Heart left ventricle (tissue), 13 donors: Measurements from ENCODE around the gene ZGLP1.

ENCODE experiments used
- POLR2A ChIP-seq, 2 donors: fragments of 450-650 bp; IDR thresholded peaks; one replicate each; pipeline ENCODE4 v1.6.1; 2017; ENCODE audit warnings: antibody characterized with exemption in 2 of 2, mild to moderate bottlenecking in 2 of 2, moderate library complexity in 2 of 2
- TF ChIP-seq, protein P1 (sequence below), 12 donors: fragments of 200-600 bp; sonication (generic) in 4 of 12; IDR thresholded peaks; one replicate each; pipeline versions ENCODE4 v1.5.0 to v1.8.0; 2018 to 2022; ENCODE audit warnings: antibody characterized with exemption in 12 of 12, mild to moderate bottlenecking in 5 of 12
- donor health status: ischemic (EF 13 %, LVEDD 7.1; RV severe dilation, severe dysfunction).
- donor health status: DM: no; HTN: yes; CAD: no.
- donor health status: DM: no; HTN: no; CAD: no.
- donor health status: ischemic (EF 25% LVEDD 6.9; RV normal size, moderate dysfunction).
- donor health status: ischemic (EF 25% LVEDD 5.7; RV mildly dilated, moderate dysfunction).
- donor health status: ischemic (EF 35%, LVEDD 5.7; RV mildly dilated, moderate dysfunction).
- donor health status: nonischemic (EF 11% LVEDD 7.7; RV severe dilation, severe dysfunction).
- donor health status: DM: yes; HTN: yes; CAD: no.
- donor health status: PGD.
- donor health status: ischemic (EF 29% LVEDD 5.4; RV normal size, mild dysfunction).
- donor health status: nonischemic (EF 23%, LVEDD 6.1; RV moderate dilation, normal function).

DNA sequence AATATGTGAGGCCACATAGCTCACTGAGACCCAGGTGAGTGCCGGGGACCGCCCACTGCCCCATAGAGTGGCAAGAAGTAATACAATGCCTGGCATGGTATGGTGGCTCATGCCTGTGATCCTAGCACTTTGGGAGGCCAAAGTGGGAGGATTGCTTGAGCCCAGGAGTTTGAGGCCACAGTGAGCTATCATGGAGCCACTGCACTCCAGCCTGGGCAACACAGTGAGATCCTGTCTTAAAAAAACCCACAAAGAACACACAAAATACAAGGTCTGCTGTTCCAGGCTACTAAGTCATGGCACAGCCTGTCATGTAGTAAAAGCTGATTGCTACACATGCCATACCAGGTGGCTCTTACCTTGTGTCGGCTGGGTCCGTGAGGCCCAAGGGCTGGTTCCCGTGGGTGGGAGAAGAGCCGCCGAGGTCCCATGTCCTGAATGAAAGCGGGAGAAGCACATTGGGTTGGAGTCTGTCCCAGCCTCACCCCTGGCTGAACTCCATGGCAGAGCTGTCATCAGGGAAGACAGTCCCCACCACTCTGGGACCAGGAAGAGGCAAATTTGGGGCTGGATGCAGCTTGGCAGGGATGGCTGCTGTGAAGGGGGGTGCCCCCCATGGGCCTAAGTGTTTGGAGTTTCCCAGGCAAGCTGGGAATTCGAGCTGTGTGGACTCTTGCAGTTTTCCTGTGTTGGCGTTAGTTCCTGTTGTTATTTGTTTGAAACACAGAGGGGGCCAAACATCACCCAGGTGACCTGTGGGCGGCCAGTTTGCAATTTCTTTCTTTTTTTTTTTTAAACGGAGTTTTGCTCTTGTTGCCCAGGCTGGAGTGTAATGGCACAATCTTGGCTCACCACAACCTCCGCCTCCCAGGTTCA lies 9.4 kb upstream of the ZGLP1 start:
- TF ChIP-seq, protein P1, sequence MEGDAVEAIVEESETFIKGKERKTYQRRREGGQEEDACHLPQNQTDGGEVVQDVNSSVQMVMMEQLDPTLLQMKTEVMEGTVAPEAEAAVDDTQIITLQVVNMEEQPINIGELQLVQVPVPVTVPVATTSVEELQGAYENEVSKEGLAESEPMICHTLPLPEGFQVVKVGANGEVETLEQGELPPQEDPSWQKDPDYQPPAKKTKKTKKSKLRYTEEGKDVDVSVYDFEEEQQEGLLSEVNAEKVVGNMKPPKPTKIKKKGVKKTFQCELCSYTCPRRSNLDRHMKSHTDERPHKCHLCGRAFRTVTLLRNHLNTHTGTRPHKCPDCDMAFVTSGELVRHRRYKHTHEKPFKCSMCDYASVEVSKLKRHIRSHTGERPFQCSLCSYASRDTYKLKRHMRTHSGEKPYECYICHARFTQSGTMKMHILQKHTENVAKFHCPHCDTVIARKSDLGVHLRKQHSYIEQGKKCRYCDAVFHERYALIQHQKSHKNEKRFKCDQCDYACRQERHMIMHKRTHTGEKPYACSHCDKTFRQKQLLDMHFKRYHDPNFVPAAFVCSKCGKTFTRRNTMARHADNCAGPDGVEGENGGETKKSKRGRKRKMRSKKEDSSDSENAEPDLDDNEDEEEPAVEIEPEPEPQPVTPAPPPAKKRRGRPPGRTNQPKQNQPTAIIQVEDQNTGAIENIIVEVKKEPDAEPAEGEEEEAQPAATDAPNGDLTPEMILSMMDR (IDR thresholded peaks at IDR 0.05), result no peak
- no peak for TF ChIP-seq POLR2A (IDR thresholded peaks at IDR 0.05)
